HG03521 (cell line): Measurements from ENCODE around the gene ADARB2.
"Not testable (repeated sequence)": the region's sequence is repeated elsewhere in the genome, so short reads cannot be mapped to it uniquely, and the experiment has no call there.

ENCODE experiments used
- ATAC-seq: cut with Tn5 transposase; IDR thresholded peaks from one replicate; pipeline ENCODE4 v1.9.1; 2021; ENCODE audit warnings: mild to moderate bottlenecking, moderate library complexity; ENCODE audit not compliant: unreplicated experiment

Gene ADARB2

DNA sequence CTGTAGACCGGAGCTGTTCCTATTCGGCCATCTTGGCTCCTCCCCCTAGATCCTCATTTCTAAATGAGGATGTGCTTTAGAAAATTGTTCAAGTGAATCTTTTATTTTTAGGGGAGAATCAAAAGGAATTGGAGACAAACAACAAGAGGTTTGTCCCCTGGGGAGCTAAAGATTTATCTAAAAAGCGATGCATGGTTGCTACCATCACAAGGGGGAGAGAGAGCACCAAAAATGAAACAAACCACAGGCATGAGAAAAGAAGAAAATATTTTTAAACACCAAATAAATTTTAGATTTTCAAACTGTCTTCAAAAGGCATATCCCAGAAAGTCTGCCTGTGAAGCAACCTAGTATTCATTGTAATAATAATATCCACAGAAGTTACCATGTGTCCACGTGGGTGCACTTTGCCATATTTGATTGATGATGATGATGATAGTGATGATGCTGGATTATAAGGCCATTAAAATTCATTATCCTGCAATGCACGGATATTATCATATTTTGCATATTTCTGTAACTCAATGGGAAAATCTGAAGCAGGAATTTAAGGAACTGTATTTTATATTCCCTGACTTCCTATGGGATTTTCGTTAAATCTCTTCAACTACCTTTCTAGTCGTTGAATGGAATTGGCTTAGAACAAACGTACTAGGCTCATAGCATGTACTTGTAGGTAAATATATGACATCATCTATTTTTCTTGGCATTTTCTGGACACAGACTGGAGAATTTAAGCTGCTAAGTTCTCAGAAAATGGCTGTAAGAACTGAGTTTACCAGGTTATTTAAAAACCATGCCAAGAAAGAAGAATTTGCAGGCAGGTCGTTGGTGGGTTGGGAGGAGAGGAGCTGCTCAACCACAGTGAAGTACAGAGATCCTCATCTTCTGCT is 509.6 kb downstream of the ADARB2 start:
- ATAC-seq = no peak

GRCh38 chr10:1226907-1227306 is 510.4 kb downstream of the ADARB2 start:
- not testable (repeated sequence) for ATAC-seq

DNA sequence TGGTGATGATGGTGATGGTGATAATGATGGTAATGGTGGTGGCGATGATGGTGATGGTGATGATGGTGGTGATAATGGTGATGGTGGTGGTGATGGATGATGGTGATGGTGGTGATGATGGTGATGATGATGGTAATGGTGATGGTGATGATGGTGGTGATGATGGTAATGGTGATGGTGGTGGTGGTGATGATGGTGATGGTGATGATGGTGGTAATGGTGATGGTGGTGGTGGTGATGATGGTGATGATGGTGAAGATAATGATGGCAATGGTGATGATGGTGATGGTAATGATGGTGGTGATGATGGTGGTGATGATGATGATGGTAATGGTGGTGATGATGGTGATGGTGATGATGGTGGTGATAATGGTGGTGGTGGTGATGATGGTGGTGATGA is 517.5 kb downstream of the ADARB2 start:
- ATAC-seq = not testable (repeated sequence)

GRCh38 chr10:1217661-1218060 is 519.7 kb downstream of the ADARB2 start:
- no peak for ATAC-seq

DNA sequence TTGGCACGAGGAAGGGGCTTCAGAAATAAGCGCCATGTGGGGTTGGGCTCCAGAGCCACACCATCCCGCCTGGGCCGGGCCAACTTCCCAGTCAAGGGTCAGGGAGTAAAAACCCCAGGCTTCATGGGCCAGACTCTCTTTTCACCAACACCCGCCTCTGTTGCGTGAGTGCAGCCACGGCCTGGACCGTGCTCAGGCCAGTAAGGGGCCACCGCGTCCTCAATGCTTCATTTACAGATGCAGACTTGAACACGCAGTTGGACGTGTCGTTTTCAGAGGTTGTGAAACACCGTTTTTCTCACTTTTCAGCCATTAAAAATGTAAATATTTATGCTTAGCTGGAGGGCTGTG is 520.1 kb downstream of the ADARB2 start:
- ATAC-seq = no peak

GRCh38 chr10:1216574-1217236 is 520.6 kb downstream of the ADARB2 start:
- ATAC-seq = no peak

- ATAC-seq = no peak
These were observed 521.3 kb downstream of the ADARB2 start for GRCh38 chr10:1215862-1216573.

GRCh38 chr10:1214882-1215540 is 522.3 kb downstream of the ADARB2 start:
- no peak for ATAC-seq

GRCh38 chr10:1214071-1214675 is 523.2 kb downstream of the ADARB2 start:
- no peak for ATAC-seq

DNA sequence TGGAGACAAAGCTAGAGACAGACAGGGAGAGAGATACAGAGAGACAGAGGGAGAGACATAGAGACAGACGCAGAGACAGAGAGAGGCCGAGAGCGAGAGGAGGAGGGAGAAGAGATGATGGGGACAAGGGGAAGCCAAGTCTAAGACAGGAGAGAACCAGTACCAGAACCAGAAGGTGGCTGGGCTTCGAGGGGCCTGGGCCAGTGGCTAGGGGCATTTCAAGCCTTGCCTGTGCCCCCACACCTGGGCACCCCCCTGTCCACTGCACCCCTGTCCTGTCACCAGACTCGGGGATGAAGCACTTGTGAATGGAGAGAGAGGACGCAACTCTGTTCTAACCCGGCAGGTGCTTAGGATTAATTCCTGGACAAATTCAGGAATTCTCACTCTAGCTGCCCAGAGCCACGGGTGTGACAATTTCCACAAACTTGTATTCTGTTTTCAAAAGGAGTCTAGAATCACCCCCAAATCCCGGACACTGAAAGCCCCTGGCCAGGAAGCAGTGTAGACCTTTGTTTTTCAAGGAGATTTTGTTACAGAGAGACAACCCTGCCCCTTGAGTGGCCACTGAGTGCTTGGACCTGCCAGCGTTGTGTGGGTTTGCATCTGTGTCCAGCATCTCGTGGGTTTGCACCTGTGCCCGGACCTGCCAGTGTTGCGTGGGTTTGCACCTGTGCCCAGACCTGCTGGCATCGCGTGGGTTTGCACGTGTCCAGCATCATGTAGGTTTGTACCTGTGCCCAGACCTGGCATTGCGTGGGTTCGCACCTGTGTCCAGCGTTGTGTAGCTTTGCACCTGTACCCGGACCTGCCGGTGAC is 523.9 kb downstream of the ADARB2 start:
- no peak for ATAC-seq

- no peak for ATAC-seq
These were observed 524.7 kb downstream of the ADARB2 start for GRCh38 chr10:1212571-1213141.

GRCh38 chr10:1211844-1212570 is 525.3 kb downstream of the ADARB2 start:
- ATAC-seq = no peak

GRCh38 chr10:1210667-1211066 is 526.7 kb downstream of the ADARB2 start:
- ATAC-seq = no peak

DNA sequence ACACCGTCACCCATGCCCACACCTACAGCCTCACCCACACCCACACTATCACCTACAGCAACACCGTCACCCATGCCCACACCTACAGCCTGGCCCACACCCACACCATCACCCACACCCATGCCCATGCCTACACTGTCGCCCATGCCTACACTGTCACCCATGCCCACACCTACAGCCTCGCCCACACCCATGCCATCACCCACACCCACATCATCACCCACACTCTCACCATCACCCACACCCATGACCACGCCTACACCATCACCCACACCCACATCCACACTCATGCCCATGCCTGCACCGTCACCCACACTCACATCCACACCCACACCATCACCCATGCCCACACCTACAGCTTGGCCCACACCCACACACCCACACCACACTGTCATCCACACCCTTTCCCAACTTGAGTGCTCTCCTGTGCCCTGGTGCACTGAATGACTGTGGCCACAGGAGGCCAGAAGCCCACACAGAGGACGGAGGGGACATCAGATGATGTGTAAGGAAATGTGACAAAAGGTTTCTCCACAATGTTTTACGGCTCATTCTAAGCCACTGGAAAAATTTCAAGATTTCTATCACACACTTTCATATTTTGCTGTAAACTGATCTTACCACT is 527.9 kb downstream of the ADARB2 start:
- ATAC-seq = no peak

DNA sequence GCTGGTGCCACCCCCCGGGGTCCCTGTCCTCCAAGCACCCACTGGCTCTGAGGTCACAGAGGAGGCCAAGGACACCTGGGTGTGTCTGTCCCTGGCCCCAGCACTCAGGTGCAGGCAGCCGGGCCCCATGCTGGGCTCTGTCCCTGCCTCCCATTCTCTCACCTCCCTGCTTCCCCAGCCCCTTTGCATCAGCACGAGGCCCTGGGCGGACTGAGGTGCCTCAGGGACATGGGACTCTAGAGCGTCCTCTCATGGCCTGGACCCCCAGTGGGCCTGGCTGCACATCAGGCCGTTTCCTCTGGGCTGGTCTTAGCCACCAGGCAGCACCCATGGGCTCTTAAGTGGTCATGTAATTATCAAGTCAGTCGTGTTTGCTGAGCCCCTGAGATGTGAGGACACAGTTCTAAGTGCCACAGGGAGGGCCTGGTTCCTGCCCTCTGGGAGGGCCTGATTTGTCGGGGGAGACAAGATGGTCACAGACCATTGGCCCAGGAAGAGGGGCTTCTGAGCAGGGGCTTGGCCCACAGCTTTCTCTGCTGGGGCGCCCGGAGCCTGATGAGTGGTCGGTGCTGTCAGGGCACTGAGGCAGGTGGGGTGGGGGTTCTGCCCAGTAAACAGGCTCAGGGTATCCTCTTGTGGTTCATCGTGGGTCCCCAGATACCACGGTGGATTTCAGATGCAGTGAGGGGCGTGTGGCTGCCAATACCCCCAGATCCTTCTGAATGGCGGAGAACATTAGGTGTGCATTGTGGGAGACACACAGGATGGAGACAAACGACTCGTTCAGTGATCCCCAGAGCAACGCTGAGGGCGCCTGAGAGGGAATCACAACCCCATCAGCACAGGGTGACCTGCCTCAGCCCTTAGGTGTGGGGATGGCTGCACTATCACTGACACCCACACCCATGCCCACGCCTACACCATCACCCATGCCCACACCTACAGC is 528.7 kb downstream of the ADARB2 start:
- no peak for ATAC-seq

DNA sequence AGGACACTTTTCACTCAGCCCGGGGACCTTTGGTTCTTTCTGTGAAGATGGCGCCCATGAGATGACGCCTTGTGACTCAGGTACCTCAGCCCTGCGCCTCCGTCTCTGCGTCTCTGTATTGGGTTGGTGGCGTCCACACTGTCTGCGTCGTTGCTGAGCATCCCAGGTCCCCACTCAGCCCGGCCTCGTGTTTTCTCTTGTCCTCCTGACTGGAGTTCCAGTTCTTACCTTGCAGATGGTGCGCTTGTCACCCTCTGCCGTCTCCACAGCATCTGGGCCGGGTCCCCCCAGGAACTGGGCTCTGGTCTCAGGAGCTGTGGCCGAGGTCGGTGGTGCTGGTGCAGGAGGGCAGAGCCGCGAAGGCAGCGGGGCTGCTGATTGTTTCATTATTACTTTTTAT is 530.7 kb downstream of the ADARB2 start:
- ATAC-seq = no peak

GRCh38 chr10:1206101-1206500 is 531.2 kb downstream of the ADARB2 start:
- ATAC-seq = no peak
